SU-DHL-6 (cell line): ENCODE measurements around the gene EXOSC10.
"Not testable (repeated sequence)": the region's sequence is repeated elsewhere in the genome, so short reads cannot be mapped to it uniquely, and the experiment has no call there.

ENCODE experiments used
- H2AFZ ChIP-seq: fragments of 200-600 bp; sonication (generic); 2 replicates; pipeline ENCODE4 v1.6.1; 2014; ENCODE audit warnings: low read depth, mild to moderate bottlenecking, moderate library complexity, mixed read lengths, antibody characterized with exemption, low read length; ENCODE audit not compliant: severe bottlenecking
- H3F3A ChIP-seq: fragments of 200-600 bp; shearing (Covaris generic); 2 replicates; pipeline ENCODE4 v1.6.0; 2016; ENCODE audit warnings: antibody characterized with exemption, mild to moderate bottlenecking; ENCODE audit not compliant: insufficient read depth
- H3K27ac ChIP-seq: fragments of 200-600 bp; sonication (generic); 2 replicates; pipeline ENCODE4 v1.5.1; 2016; ENCODE audit warnings: low read depth, mild to moderate bottlenecking, low read length, moderate library complexity, mixed read lengths
- H3K27me3 ChIP-seq: fragments of 200-600 bp; sonication (generic), shearing (Covaris generic); 2 replicates; pipeline ENCODE4 v1.6.0; 2014; ENCODE audit warnings: mild to moderate bottlenecking, low read length
- H3K36me3 ChIP-seq: fragments of 200-600 bp; sonication (generic); 2 replicates; pipeline ENCODE4 v1.6.1; 2014; ENCODE audit warnings: mild to moderate bottlenecking, low read length, mixed read lengths
- H3K4me2 ChIP-seq: fragments of 300-600, 200-600 bp; shearing (Covaris generic), sonication (generic); 2 replicates; pipeline ENCODE4 v1.6.0; 2014; ENCODE audit warnings: low read length, low read depth, mild to moderate bottlenecking; ENCODE audit not compliant: poor library complexity, severe bottlenecking
- H3K4me3 ChIP-seq: fragments of 200-600 bp; sonication (generic); 2 replicates; pipeline ENCODE4 v1.5.1; 2014; ENCODE audit warnings: antibody characterized with exemption, low read length, mild to moderate bottlenecking, mixed read lengths; ENCODE audit not compliant: insufficient read depth, poor library complexity, severe bottlenecking
- H3K79me2 ChIP-seq: fragments of 200-600 bp; sonication (generic); 2 replicates; pipeline ENCODE4 v1.6.1; 2014; ENCODE audit warnings: mild to moderate bottlenecking, low read length, moderate library complexity; ENCODE audit not compliant: insufficient read depth
- H3K9ac ChIP-seq: fragments of 200-600 bp; sonication (generic); 2 replicates; pipeline ENCODE4 v1.7.0; 2014; ENCODE audit warnings: mild to moderate bottlenecking, low read length
- H3K9me2 ChIP-seq: fragments of 200-600 bp; sonication (generic); replicated peaks from 2 replicates; pipeline ENCODE4 v1.6.1; 2014; ENCODE audit warnings: low read length; ENCODE audit not compliant: insufficient read depth
- H3K9me3 ChIP-seq: fragments of 200-600 bp; sonication (generic); 2 replicates; pipeline ENCODE4 v1.6.1; 2014; ENCODE audit warnings: low read length, mixed read lengths; ENCODE audit not compliant: insufficient read depth
- H4K20me1 ChIP-seq: fragments of 200-600 bp; sonication (generic); 2 replicates; pipeline ENCODE4 v1.6.1; 2014; ENCODE audit warnings: low read depth, mild to moderate bottlenecking, antibody characterized with exemption, low read length, moderate library complexity, mixed read lengths
- CTCF ChIP-seq: fragments of 200-600 bp; sonication (generic); IDR thresholded peaks from one replicate; pipeline ENCODE4 v1.5.1; 2017; ENCODE audit warnings: antibody characterized with exemption, mild to moderate bottlenecking, low read length, moderate library complexity; ENCODE audit not compliant: insufficient read depth, poor library complexity, severe bottlenecking
- EZH2phosphoT487 ChIP-seq: fragments of 200-600 bp; sonication (generic), shearing (Covaris generic); conservative IDR thresholded peaks from 2 replicates; pipeline ENCODE4 v1.6.1; 2018; ENCODE audit warnings: mild to moderate bottlenecking, antibody characterized with exemption, low read length, moderate library complexity, mixed read lengths

EXOSC10 gene

GRCh38 chr1:11042065-11042464 is 57.6 kb downstream of the EXOSC10 start:
- Histone ChIP-seq H4K20me1 (no peaks in the 10 kb centered on the region), H3K9me3 (no peaks in the 10 kb centered on the region), H3K36me3 (no peaks in the 10 kb centered on the region), H3K27me3 (no peaks in the 10 kb centered on the region), H3K9ac (no peak overlapping the region), H3K4me3 (no peak overlapping the region), H3F3A (no peaks in the 10 kb centered on the region), H3K9me2 (no peaks in the 10 kb centered on the region), H3K4me2 (no peak overlapping the region), H3K27ac (no peak overlapping the region), H2AFZ (no peak overlapping the region), H3K79me2 (no peaks in the 10 kb centered on the region)
- TF ChIP-seq CTCF (no peak), EZH2phosphoT487 (no peak)

DNA sequence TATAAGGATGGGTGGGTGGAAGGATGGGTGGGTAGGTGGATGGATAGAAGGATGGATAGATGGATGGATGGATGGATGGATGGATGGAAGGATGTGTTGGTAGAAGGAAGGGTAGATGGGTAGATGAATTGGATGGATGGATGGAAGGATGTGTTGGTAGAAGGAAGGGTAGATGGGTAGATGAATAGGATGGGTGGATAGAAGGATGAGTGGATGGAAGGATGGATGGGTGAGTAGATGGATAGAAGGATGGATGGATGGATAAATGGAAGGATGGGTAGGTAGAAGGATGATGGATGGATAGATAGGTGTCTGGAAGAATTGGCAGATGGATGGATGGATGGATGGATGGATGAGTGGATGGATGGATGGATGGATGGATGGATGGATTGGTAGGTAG is 58.6 kb downstream of the EXOSC10 start:
- H3K9me3 ChIP-seq: no peaks in the 10 kb centered on the region
- TF ChIP-seq CTCF: no peak
- H4K20me1 ChIP-seq: no peaks in the 10 kb centered on the region
- H3K79me2 ChIP-seq: no peaks in the 10 kb centered on the region
- no peaks in the 10 kb centered on the region for H3F3A ChIP-seq
- no peaks in the 10 kb centered on the region for H3K27me3 ChIP-seq
- H2AFZ ChIP-seq: no peak overlapping the region
- no peaks in the 10 kb centered on the region for H3K36me3 ChIP-seq
- no peak overlapping the region for H3K9ac ChIP-seq
- no peak overlapping the region for H3K27ac ChIP-seq
- no peaks in the 10 kb centered on the region for H3K9me2 ChIP-seq
- H3K4me3 ChIP-seq: no peak overlapping the region
- H3K4me2 ChIP-seq: no peak overlapping the region

DNA sequence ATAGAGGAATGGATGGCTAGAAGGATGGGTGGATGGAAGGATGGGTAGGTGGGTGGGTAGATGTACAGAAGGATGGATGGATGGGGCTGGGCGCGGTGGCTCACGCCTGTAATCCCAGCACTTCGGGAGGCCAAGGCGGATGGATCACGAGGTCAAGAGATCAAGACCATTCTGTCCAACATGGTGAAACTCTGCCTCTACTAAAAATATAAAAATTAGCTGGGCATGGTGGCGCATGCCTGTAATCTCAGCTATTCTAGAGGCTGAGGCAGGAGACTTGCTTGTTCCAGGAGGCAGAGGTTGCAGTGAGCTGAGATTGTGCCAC is 59.6 kb downstream of the EXOSC10 start:
- not testable (repeated sequence) for H3K27me3 ChIP-seq, H3K4me3 ChIP-seq, H3K27ac ChIP-seq, H3K36me3 ChIP-seq, H3F3A ChIP-seq, H2AFZ ChIP-seq, H3K9me3 ChIP-seq, H4K20me1 ChIP-seq, H3K79me2 ChIP-seq, H3K9ac ChIP-seq, H3K4me2 ChIP-seq, H3K9me2 ChIP-seq

DNA sequence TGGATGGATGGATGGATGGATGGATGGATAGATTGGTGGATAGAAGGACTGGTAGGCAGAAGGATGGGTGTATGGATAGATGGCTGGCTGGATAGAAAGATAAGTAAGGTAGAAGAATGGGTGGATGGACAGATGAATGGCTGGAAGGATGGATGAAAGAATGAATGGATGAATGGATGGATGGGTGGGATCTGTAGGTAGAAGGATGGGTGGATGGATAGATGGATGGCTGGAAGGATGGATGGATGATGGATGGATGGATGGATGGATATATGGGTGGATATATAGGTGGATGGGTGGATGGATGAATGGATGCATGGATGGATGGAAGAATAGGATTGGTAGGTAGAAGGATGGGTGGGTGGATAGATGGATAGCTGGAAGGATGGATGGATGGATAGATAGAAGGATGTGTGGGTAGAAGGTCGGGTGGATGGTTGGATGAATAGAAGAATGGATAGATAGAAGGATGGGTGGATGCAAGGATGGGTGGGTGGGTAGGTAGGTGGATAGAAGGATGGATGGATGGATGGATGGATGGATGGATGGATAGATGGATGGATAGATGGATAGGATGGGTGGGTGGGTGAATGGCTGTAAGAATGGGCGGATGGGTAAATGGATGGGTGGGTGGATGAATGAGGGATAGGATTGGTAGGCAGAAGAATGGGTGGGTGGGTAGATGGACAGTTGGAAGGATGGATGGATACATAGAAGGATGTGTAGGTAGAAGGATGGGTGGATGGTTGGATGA is 60.1 kb downstream of the EXOSC10 start:
- Histone ChIP-seq H3K4me2 (no peak overlapping the region), H3K79me2 (no peaks in the 10 kb centered on the region), H3K4me3 (no peak overlapping the region), H4K20me1 (no peaks in the 10 kb centered on the region), H3K9me2 (no peaks in the 10 kb centered on the region), H3K9me3 (no peaks in the 10 kb centered on the region), H3K27me3 (no peaks in the 10 kb centered on the region), H3K9ac (no peak overlapping the region), H3K36me3 (no peaks in the 10 kb centered on the region), H2AFZ (no peak overlapping the region), H3K27ac (no peak overlapping the region), H3F3A (no peaks in the 10 kb centered on the region)
- TF ChIP-seq EZH2phosphoT487 (no peak), CTCF (no peak)
